Karpas-422 (cell line): ENCODE data around the gene GRAMD1B. TPM values are rescaled to one million over a fixed set of nuclear protein-coding genes. Genes with fewer than 3 reads are reported as not detected.

Source experiments
- small RNA-seq: library from RNA; depleted of rRNA; stranded (forward); fragments of <200 nt; gene quantifications from one replicate; pipeline ENCODE3, GENCODE V24; 2014
- total RNA-seq: library from RNA; depleted of rRNA; stranded (reverse); fragments of >200 nt; shearing (Covaris generic); gene quantifications from 2 replicates; pipeline ENCODE4 v1.2.3, GENCODE V29; 2014; ENCODE audit warnings: low replicate concordance; rRNA removed

The GRAMD1B gene
- total RNA-seq, 1 experiment from 2014 or later = 79.0 TPM

Small RNAs within 50 kb of the gene (small RNA-seq; reads per million reads assigned to genes)
- not detected for gene MIR4493

Other genes with a start within 250 kb of the GRAMD1B start
- not detected in 2 replicates for gene CLMP, start 235.0 kb upstream of the GRAMD1B start, total RNA-seq
- gene SCN3B, start 224.4 kb downstream of the GRAMD1B start, total RNA-seq = not detected in 2 replicates